H1 (cell line): ENCODE results near the gene PCSK4. TPM values are rescaled to one million over a fixed set of nuclear protein-coding genes. Genes with fewer than 3 reads are reported as not detected.

ENCODE experiments used
- CTCF ChIA-PET: fragments of 300-600 bp; sonication (Branson Sonifier 250); formaldehyde crosslinking; loops from one replicate; lab custom pipeline; 2021; ENCODE audit not compliant: partially characterized antibody; lab: Charles Lee
- POLR2A ChIA-PET: fragments of 300-600 bp; sonication (Branson Sonifier 250); formaldehyde crosslinking; loops from one replicate; lab custom pipeline; 2021; ENCODE audit warnings: inconsistent platforms; ENCODE audit not compliant: partially characterized antibody; lab: Charles Lee
- DNase-seq, 2 experiments: peaks; one replicate each; pipeline versions ENCODE4 v3.0.0 to v3.0.0-alpha.2; 2010 to 2022; ENCODE audit warnings: low spot score in 2 of 2, low read depth in 1 of 2, mixed read lengths in 1 of 2
- FAIRE-seq: peaks from 2 replicates; lab custom pipeline; 2011; peaks lifted over from hg19 to GRCh38; lab: Jason Lieb, UNC
- H2AFZ ChIP-seq: 2 replicates; pipeline ENCODE4 v1.8.1; 2012; ENCODE audit warnings: low read length, inconsistent platforms
- H2AK5ac ChIP-seq: 2 replicates; pipeline ENCODE4 v1.6.1; 2013; ENCODE audit warnings: low read depth, low read length
- H2BK120ac ChIP-seq: replicated peaks from 2 replicates; pipeline ENCODE3; 2013; ENCODE audit warnings: low read depth, low read length, inconsistent platforms
- H2BK12ac ChIP-seq: 2 replicates; pipeline ENCODE4 v1.6.1; 2013; ENCODE audit warnings: low read depth, low read length
- H2BK15ac ChIP-seq: 2 replicates; pipeline ENCODE4 v1.6.1; 2013; ENCODE audit warnings: low read length
- H2BK20ac ChIP-seq: 2 replicates; pipeline ENCODE4 v1.6.1; 2013; ENCODE audit warnings: low read length
- H2BK5ac ChIP-seq: 2 replicates; pipeline ENCODE4 v1.6.1; 2013; ENCODE audit warnings: low read depth, low read length
- H3K14ac ChIP-seq: 2 replicates; pipeline ENCODE4 v1.6.1; 2013; ENCODE audit warnings: inconsistent platforms; ENCODE audit not compliant: insufficient read length
- H3K18ac ChIP-seq: 2 replicates; pipeline ENCODE4 v1.6.1; 2013; ENCODE audit warnings: low read length; ENCODE audit errors: extremely low read depth
- H3K23ac ChIP-seq: 2 replicates; pipeline ENCODE4 v1.6.1; 2013; ENCODE audit warnings: inconsistent platforms; ENCODE audit not compliant: insufficient read length
- H3K23me2 ChIP-seq: 2 replicates; pipeline ENCODE4 v1.6.1; 2013; ENCODE audit warnings: low read depth, low read length
- H3K27ac ChIP-seq: 2 replicates; pipeline ENCODE4 v1.6.1; 2011; ENCODE audit warnings: low read depth, low read length, inconsistent platforms
- H3K27me3 ChIP-seq, 4 experiments: replicated peaks in 1 of 4; 1 replicate in 1 of 4; 2 replicates in 3 of 4; pipeline versions ENCODE4 v1.6.1 to v1.8.1; 2011 to 2013; ENCODE audit warnings: low read length in 3 of 4, mild to moderate bottlenecking in 3 of 4, inconsistent platforms in 2 of 4, mixed read lengths in 2 of 4, moderate library complexity in 1 of 4; ENCODE audit not compliant: control insufficient read depth in 3 of 4, insufficient read depth in 3 of 4; ENCODE audit errors: extremely low read depth in 1 of 4
- H3K36me3 ChIP-seq, 4 experiments: 2 replicates each; pipeline versions ENCODE4 v1.6.1 to v1.8.1; 2011 to 2013; ENCODE audit warnings: mild to moderate bottlenecking in 4 of 4, low read length in 3 of 4, moderate library complexity in 2 of 4, control low read depth in 1 of 4, inconsistent platforms in 1 of 4; ENCODE audit not compliant: insufficient read depth in 4 of 4, control insufficient read depth in 2 of 4
- H3K4ac ChIP-seq: replicated peaks from 2 replicates; pipeline ENCODE3; 2013; ENCODE audit warnings: low read length, low read depth, mixed read lengths, inconsistent platforms; ENCODE audit not compliant: insufficient read length
- H3K4me1 ChIP-seq, 4 experiments: replicated peaks in 1 of 4; 1 replicate in 1 of 4; 2 replicates in 3 of 4; pipeline versions ENCODE4 v1.6.1 to v1.8.1; 2011 to 2013; ENCODE audit warnings: low read length in 3 of 4, inconsistent platforms in 2 of 4, mixed read lengths in 1 of 4; ENCODE audit not compliant: insufficient read depth in 4 of 4, control insufficient read depth in 3 of 4
- H3K4me2 ChIP-seq, 2 experiments: 2 replicates each; pipeline versions ENCODE4 v1.6.1 to v1.8.1; 2011 to 2013; ENCODE audit warnings: low read depth in 2 of 2, low read length in 2 of 2, control low read depth in 1 of 2, inconsistent platforms in 1 of 2, mild to moderate bottlenecking in 1 of 2; ENCODE audit not compliant: insufficient read depth in 1 of 2
- H3K4me3 ChIP-seq, 4 experiments: fragments of 200-600, 300-600 bp in 1 of 4; sonication (generic), shearing (Covaris generic), sonication (Bioruptor Twin) in 1 of 4; 2 replicates each; pipeline versions ENCODE4 v1.5.1 to v1.8.1; 2011 to 2016; ENCODE audit warnings: low read length in 4 of 4, low read depth in 3 of 4, control low read depth in 2 of 4, inconsistent platforms in 2 of 4, mild to moderate bottlenecking in 2 of 4, mixed read lengths in 1 of 4, moderate library complexity in 1 of 4; ENCODE audit not compliant: insufficient read depth in 2 of 4; ENCODE audit errors: extremely low read depth in 1 of 4
- H3K56ac ChIP-seq: replicated peaks from 2 replicates; pipeline ENCODE3; 2013; ENCODE audit warnings: low read depth, mild to moderate bottlenecking, mixed read lengths, low read length, inconsistent platforms; ENCODE audit not compliant: insufficient read length
- H3K79me1 ChIP-seq: 2 replicates; pipeline ENCODE4 v1.6.1; 2013; ENCODE audit warnings: low read depth, low read length, control low read depth
- H3K79me2 ChIP-seq, 2 experiments: 2 replicates each; pipeline versions ENCODE4 v1.6.1 to v1.8.1; 2012 to 2013; ENCODE audit warnings: low read length in 2 of 2, mild to moderate bottlenecking in 2 of 2, inconsistent platforms in 1 of 2; ENCODE audit not compliant: insufficient read depth in 2 of 2, control insufficient read depth in 1 of 2
- H3K9ac ChIP-seq, 4 experiments: replicated peaks in 1 of 4; 1 replicate in 1 of 4; 2 replicates in 3 of 4; pipeline versions ENCODE4 v1.6.1 to v1.8.1; 2011 to 2013; ENCODE audit warnings: low read depth in 3 of 4, low read length in 3 of 4, control low read depth in 2 of 4, mild to moderate bottlenecking in 2 of 4, moderate library complexity in 2 of 4, inconsistent platforms in 1 of 4; ENCODE audit errors: extremely low read depth in 1 of 4
- H3K9me3 ChIP-seq, 2 experiments: 2 replicates each; pipeline versions ENCODE4 v1.6.1 to v1.8.1; 2012 to 2013; ENCODE audit warnings: mild to moderate bottlenecking in 2 of 2, moderate library complexity in 2 of 2, control low read depth in 1 of 2, inconsistent platforms in 1 of 2, low read depth in 1 of 2, low read length in 1 of 2, mixed read lengths in 1 of 2; ENCODE audit not compliant: insufficient read depth in 2 of 2
- H4K20me1 ChIP-seq, 2 experiments: replicated peaks in 1 of 2; 2 replicates each; pipeline versions ENCODE3 to v1.8.1; 2011 to 2013; ENCODE audit warnings: inconsistent platforms in 2 of 2, low read length in 2 of 2, mild to moderate bottlenecking in 1 of 2; ENCODE audit not compliant: insufficient read depth in 2 of 2, control insufficient read depth in 1 of 2
- H4K5ac ChIP-seq: 2 replicates; pipeline ENCODE4 v1.6.1; 2013; ENCODE audit warnings: low read length, low read depth, mixed read lengths, inconsistent platforms; ENCODE audit not compliant: insufficient read length
- H4K8ac ChIP-seq: 2 replicates; pipeline ENCODE4 v1.8.0; 2013; ENCODE audit warnings: mild to moderate bottlenecking, moderate library complexity, low read length, inconsistent platforms; ENCODE audit not compliant: insufficient read depth; ENCODE audit errors: extremely low read depth
- H4K91ac ChIP-seq: replicated peaks from 2 replicates; pipeline ENCODE3; 2013; ENCODE audit warnings: low read length, mixed read lengths, inconsistent platforms; ENCODE audit not compliant: insufficient read length
- CEBPB ChIP-seq: IDR thresholded peaks from 2 replicates; pipeline ENCODE4 v1.6.1; 2012; ENCODE audit warnings: low read depth, low read length
- YY1 ChIP-seq: IDR thresholded peaks from 2 replicates; pipeline ENCODE4 v1.6.1; 2011; ENCODE audit warnings: low read depth, mild to moderate bottlenecking, low read length
- WGBS, 2 experiments: shearing (Covaris generic) in 1 of 2; methylation state at CpG; one replicate each; pipeline versions ENCODE4 v1.1.6 to v1.1.7; 2013 to 2015; ENCODE audit warnings: low lambda C conversion rate in 2 of 2, mixed read lengths in 2 of 2, inconsistent platforms in 1 of 2, low coverage in 1 of 2, missing lambda C conversion rate in 1 of 2; ENCODE audit not compliant: insufficient replicate concordance in 2 of 2, insufficient coverage in 1 of 2, insufficient read length in 1 of 2; ENCODE audit errors: extremely low coverage in 1 of 2, missing lambda C conversion rate in 1 of 2; 5-methylcytosine and 5-hydroxymethylcytosine counted together
- polyA plus RNA-seq, 7 experiments: library from polyadenylated mRNA; depleted of rRNA in 3 of 7; stranded (reverse) in 5 of 7; unstranded in 2 of 7; fragments of >200 nt in 5 of 7; fragments of 200-250 nt in 2 of 7; gene quantifications; 1 replicate in 5 of 7; 2 replicates in 1 of 7; 4 replicates in 1 of 7; pipeline versions ENCODE4 v1.2.1 to v1.2.3, GENCODE V29; 2011 to 2013; ENCODE audit warnings: missing spikeins in 2 of 7, mixed read lengths in 2 of 7
- total RNA-seq: library from RNA; stranded (reverse); fragmentation: NEBNext Ultra II Directional; extraction: Animal tissue kit (Norgen Biotek cat#: 25700); gene quantifications from 2 replicates; pipeline ENCODE4 v1.2.1, GENCODE V29; 2021
- TF ChIP-seq, protein P1 (sequence below): IDR thresholded peaks from 2 replicates; pipeline ENCODE4 v1.6.1; 2011; ENCODE audit warnings: low read length, improper control_type of control experiment

The PCSK4 gene
- total and polyA plus RNA-seq, 2 of the 8 experiments (the other 6 are each of a cell fraction or from before 2014, with no cell fraction given): 9.8 to 10.7 TPM

DNA sequence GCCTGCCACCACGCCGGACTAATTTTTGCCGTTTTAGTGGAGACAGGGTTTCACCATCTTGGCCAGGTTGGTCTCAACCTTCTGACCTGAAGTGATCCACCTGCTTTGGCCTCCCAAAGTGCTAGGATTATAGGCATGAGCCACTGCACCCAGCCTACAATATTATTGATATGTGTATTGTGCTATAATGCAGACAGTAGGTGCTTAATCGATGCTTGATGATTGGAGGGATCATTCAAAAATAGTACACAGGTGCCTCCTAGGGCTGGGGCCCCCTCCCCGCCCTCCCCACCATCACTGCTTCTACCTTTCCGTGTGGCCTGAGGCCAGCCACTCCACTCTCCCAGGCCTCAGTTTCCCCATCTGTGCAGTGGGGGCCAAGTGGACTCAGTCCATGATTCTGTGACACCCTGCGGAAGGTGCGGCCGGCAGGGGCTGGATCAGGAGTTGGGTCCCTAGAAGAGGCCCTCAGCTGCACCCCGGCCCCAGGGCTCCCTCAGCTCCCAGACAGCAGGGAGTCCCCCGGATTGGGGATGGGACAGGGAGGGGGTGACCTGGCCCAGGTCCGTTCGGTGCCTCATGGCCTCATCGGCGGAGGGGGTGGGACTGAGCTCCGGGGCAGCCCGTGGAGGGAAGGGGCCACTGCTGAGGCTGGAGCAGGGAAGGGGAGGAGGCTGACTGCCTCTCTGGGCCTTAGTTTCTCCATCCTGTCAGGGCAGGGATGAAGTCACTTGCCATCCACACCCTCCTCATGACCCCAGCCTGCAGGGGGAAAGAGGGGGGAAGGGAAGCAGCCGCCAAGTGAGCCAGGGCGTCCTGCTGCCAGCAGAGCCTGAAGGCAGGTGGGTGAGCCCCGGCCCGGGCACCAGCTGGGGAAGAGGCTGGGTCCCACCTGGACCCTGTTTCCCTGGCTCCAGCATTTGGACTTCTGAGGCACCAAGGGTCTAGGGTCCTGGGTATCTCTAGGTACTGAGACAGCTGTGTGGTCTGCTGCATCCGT, 21.5 kb upstream of the PCSK4 start:
- no peak overlapping the region for H4K5ac ChIP-seq
- no peak overlapping the region for H3K4me2 ChIP-seq
- H3K9me3 ChIP-seq: no peaks in the 10 kb centered on the region
- POLR2A ChIA-PET: interaction anchor here (0.9 to 1.3 kb wide), 3 partner anchors 17 to 76 kb away, joined by 3 to 4 read pairs (median 3); no protein-coding TSS in a partner anchor
- no peak overlapping the region for H2AK5ac ChIP-seq
- H3K36me3 ChIP-seq: no peaks in the 10 kb centered on the region
- no peak overlapping the region for H3K4me3 ChIP-seq
- no peak overlapping the region for H2BK12ac ChIP-seq
- no peak overlapping the region for H3K4ac ChIP-seq
- no peak overlapping the region for H2BK5ac ChIP-seq
- TF ChIP-seq YY1: no peak
- TF ChIP-seq, protein P1, sequence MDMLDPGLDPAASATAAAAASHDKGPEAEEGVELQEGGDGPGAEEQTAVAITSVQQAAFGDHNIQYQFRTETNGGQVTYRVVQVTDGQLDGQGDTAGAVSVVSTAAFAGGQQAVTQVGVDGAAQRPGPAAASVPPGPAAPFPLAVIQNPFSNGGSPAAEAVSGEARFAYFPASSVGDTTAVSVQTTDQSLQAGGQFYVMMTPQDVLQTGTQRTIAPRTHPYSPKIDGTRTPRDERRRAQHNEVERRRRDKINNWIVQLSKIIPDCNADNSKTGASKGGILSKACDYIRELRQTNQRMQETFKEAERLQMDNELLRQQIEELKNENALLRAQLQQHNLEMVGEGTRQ: no peak
- TF ChIP-seq CEBPB: no peak
- no peak overlapping the region for H2AFZ ChIP-seq
- H3K27ac ChIP-seq: no peak overlapping the region
- H3K23ac ChIP-seq: no peak overlapping the region
- no peak overlapping the region for H3K18ac ChIP-seq
- H2BK20ac ChIP-seq: no peak overlapping the region
- no peak overlapping the region for H3K14ac ChIP-seq
- no peak overlapping the region for H3K9ac ChIP-seq
- H3K79me1 ChIP-seq: no peaks in the 10 kb centered on the region
- H3K56ac ChIP-seq: no peak overlapping the region
- peaks cover 0 to 6% of the 10 kb centered on the region in 2 experiments for H4K20me1 ChIP-seq
- no peak overlapping the region; the same call in 1 of the 2 replicates for H4K8ac ChIP-seq
- CTCF ChIA-PET: interaction anchor here (1.0 to 1.5 kb wide), 3 partner anchors 10 to 35 kb away, joined by 3 read pairs; no protein-coding TSS in a partner anchor
- no peak overlapping the region for H4K91ac ChIP-seq
- no peaks in the 10 kb centered on the region for H3K79me2 ChIP-seq
- 80% methylated on average over 16 of the region's 22 CpGs; no CpG with 5 or more reads in 1 of the 2 experiments for WGBS, 2 experiments
- no peak overlapping the region for H2BK120ac ChIP-seq
- FAIRE-seq (no peak), DNase-seq (no peak)
- peaks cover 0 to 3% (median 0%) of the 10 kb centered on the region in 4 experiments; a peak in 3 of 7 replicates for H3K4me1 ChIP-seq
- peaks cover 0 to 10% (median 5%) of the 10 kb centered on the region in 4 experiments; a peak in 5 of 7 replicates for H3K27me3 ChIP-seq
- H2BK15ac ChIP-seq: no peak overlapping the region
- H3K23me2 ChIP-seq: peaks cover 6% of the 10 kb centered on the region; the same call in 1 of the 2 replicates
